HG03175 (cell line): ENCODE data around the gene GATAD2A.
"Not testable (repeated sequence)": the region's sequence is repeated elsewhere in the genome, so short reads cannot be mapped to it uniquely, and the experiment has no call there.

Experiments
- ATAC-seq: cut with Tn5 transposase; IDR thresholded peaks from one replicate; pipeline ENCODE4 v1.9.1; 2021; ENCODE audit warnings: mild to moderate bottlenecking, moderate library complexity; ENCODE audit not compliant: unreplicated experiment

GATAD2A gene

GRCh38 chr19:19461671-19462622 is 56.5 kb downstream of the GATAD2A start:
- no peak for ATAC-seq

GRCh38 chr19:19463348-19464117 is 58.1 kb downstream of the GATAD2A start:
- no peak for ATAC-seq

GRCh38 chr19:19464339-19465098 is 59.0 kb downstream of the GATAD2A start:
- no peak for ATAC-seq

GRCh38 chr19:19465436-19466070 is 60.1 kb downstream of the GATAD2A start:
- ATAC-seq = no peak

GRCh38 chr19:19466201-19466600 is 60.7 kb downstream of the GATAD2A start:
- no peak for ATAC-seq

- no peak for ATAC-seq
Observed at GRCh38 chr19:19468424-19469050, 63.1 kb downstream of the GATAD2A start.

- no peak for ATAC-seq
Observed at GRCh38 chr19:19470579-19470978, 65.1 kb downstream of the GATAD2A start.

- no peak for ATAC-seq
Observed at GRCh38 chr19:19471682-19472081, 66.2 kb downstream of the GATAD2A start.

GRCh38 chr19:19472106-19472505 is 66.6 kb downstream of the GATAD2A start:
- not testable (repeated sequence) for ATAC-seq

- no peak for ATAC-seq
Observed at GRCh38 chr19:19475015-19475765, 69.7 kb downstream of the GATAD2A start.

GRCh38 chr19:19475849-19476828 is 70.7 kb downstream of the GATAD2A start:
- no peak for ATAC-seq

GRCh38 chr19:19477705-19478383 is 72.4 kb downstream of the GATAD2A start:
- no peak for ATAC-seq

GRCh38 chr19:19480688-19481087 is 75.2 kb downstream of the GATAD2A start:
- no peak for ATAC-seq

- no peak for ATAC-seq
Observed at GRCh38 chr19:19482809-19483596, 77.5 kb downstream of the GATAD2A start.

GRCh38 chr19:19485161-19485997 is 79.9 kb downstream of the GATAD2A start:
- ATAC-seq = no peak

GRCh38 chr19:19485998-19486290 is 80.5 kb downstream of the GATAD2A start:
- no peak for ATAC-seq
